GM19025 (cell line): ENCODE data around the gene NEDD9.
A peak's percentile ranks its signal among the peaks of the same experiment; 100 is the strongest.

ENCODE experiments used
- ATAC-seq: cut with Tn5 transposase; IDR thresholded peaks from one replicate; pipeline ENCODE4 v1.9.1; 2021; ENCODE audit warnings: mild to moderate bottlenecking, low read depth, moderate library complexity; ENCODE audit not compliant: unreplicated experiment

The NEDD9 gene

GRCh38 chr6:11236915-11237314, 4.4 kb upstream of the NEDD9 start:
- ATAC-seq = no peak

- peak; percentile 24 for ATAC-seq
Measured at GRCh38 chr6:11236076-11236750, 3.7 kb upstream of the NEDD9 start.

GRCh38 chr6:11235062-11235461, 2.6 kb upstream of the NEDD9 start:
- no peak for ATAC-seq

DNA sequence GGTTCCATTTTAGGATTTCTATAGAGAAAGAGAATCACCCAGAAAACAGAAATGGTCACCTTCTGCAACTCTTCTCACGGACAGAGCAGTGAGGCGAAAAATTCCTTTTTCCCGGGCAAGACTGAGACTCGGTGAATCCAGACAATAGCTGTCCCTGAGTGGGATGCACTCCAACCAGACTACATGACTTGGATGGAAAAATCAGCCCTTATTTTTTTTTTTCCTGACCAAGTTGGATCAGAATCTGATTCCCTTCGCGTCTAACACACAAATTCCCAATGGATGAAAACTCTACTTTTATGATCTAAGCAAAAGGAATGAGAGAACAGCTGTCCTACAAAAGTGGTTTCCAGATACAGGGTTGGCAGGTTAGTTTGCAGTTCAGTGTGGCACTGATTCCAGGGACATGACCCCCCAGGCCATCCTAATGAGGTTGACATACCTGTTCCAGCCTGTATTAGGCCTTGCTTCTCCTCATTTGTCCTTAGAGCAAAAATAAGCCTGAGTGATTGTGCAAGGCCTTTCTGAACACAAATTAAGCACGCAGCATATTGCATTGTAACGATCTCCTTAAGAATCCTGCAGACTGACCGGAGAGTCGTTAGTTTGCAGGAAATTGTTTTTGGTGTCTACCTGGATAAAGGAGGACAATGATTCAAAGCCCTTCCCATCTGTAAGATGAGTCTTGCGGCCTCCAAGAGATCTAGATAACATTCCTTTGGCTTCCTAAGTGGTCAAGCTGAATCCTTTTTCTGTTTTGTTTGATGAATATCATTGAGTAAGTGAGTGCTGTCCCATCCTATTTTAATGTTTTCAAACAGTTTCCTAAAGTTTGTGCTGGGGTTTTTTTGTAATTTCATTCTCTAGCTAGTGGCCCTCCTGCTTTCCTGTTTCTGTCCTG, 1.5 kb upstream of the NEDD9 start:
- no peak for ATAC-seq

GRCh38 chr6:11232770-11233626, 530 bp upstream of the NEDD9 start:
- no peak for ATAC-seq

- no peak for ATAC-seq
Measured at GRCh38 chr6:11231564-11232192, 790 bp downstream of the NEDD9 start.

- ATAC-seq = no peak
Measured at GRCh38 chr6:11231108-11231463, 1.4 kb downstream of the NEDD9 start.

DNA sequence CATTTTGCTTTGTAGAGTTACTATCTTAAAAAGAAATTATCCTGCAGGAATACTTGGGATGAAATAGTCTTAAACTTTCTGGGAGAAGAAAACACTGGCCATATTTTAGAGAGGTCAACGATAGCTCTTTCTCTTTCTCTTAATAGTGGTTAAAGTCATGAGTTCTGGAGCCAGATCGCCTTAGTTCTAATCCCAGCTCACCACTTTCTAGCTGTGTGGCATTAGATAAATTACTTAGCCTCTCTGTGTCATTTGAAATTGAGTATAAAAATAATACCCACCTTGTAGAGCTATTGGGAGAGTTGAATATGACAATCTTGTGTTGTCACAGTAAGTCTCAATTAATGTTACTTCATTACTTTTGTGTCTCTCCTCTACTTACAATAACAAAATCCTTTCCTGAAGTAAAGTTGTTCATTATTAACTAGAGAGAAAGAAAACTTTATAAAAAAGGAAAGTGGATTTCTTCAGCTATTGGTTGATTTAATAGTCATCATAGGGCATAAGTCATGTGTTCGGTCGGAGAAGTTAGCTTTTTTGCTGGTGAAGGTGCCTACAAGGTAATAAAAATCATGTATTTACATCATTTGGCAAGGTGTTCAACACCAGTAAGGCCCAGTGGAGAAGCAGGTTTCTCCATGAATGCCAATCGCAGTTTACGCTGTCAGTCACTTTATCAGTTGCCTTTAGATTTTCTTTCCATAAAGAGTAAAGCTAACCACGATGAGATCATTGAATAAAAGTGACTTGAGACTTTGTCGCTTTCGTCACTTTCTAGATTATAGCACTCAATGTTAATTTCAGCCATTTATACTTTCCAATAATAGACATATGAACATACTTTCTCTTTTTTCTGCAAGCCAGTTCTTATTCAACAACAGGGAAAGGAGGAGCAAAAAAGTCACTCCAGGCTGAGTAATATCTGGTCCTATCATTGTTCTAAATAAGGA, 2.0 kb downstream of the NEDD9 start:
- ATAC-seq = no peak

- no peak for ATAC-seq
Measured at GRCh38 chr6:11229655-11230046, 2.8 kb downstream of the NEDD9 start.

DNA sequence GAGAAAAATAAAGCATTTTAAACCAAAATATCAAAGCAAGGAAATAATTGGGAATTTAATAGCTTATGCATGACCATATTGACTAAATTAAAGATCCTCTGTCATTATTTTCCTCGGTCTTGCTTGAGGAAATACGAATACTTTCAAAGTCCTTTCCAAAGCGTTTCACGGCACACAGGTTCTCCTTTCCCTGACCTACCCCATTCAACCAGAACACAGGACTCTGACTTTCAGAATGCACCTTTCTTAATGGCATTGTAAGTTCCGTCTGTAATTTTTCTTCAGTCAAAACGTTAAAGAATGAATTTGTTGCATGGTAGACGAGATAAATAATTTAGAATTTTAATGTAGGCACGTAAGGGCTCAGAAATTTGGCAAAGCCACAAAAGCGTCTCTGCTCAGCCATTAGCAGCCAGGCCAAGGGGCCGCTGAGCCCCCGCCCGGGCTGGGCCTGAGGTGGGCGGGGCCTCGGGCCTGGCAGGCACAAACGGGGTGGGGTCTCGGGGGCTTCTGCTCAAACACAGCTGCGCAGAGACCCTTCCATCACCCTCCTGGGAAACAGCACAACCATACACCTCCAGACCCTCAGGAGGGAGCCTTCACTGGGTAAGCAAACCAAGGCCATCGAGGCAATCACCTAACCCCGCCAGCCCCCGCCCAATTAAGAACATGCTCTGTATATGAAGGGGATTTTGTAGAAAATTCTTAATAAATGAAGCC, 3.4 kb downstream of the NEDD9 start:
- ATAC-seq = no peak

DNA sequence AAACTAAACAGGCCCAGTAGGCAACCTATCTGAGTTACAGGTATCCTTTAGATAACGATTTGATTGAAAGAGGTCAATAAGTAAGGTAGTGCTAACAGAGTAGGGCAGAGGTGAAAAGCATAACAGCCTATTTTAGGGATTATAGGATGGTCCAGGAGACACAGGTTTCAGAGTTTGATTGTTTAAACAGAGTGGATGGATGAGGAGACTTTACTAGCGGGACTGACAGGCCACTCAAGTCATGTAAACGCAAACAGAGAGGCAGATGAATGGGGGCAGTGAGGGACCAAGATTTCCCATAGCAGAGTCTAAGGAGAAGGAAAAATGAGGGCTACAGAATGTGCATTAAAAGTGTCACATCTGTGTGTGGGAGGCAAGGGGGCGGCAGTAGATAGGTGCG, 4.8 kb downstream of the NEDD9 start:
- ATAC-seq = no peak

DNA sequence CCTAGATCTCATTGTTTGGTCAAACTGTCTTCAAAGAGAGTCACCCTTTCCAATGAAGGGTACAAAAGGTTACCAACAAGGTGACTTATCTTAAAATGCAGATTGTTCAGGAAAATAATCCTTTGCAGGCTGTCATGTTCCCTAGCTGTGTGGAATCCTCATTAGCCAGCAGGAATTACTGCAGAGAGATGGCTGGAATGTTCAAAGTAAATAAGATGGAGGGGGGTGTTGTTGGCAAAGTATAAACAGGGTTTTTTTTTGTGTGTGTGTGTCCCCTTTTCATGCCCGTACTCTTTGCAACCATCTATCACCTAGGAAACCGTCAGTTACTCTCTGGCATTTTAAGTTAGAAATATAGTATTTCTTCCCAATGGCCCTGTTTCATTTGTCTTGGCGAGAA, 6.5 kb downstream of the NEDD9 start:
- no peak for ATAC-seq

DNA sequence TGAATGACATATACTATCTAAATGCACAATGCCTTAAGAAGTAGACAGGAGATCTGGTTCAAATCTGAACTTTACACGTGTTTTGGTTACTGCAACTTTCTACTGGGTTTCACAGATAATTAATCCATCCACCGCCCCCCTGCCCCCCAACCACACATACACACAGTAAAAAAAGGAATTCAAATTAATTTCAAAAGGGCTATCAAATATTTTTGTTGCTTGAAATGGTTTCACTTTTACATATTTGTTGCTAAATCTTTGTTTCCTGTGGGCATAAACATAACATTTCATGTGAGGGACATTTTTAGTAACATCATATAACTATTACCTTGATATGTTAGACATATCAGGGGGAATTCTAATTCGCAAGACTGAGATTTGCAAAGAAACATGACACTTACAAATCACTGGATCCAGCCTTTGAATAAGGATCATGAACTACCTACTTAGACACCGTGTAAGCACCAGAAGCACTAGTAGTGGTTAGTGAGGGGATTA, 7.5 kb downstream of the NEDD9 start:
- no peak for ATAC-seq

- ATAC-seq = peak; percentile 79
Measured at GRCh38 chr6:11224252-11224965, 8.1 kb downstream of the NEDD9 start.

GRCh38 chr6:11223286-11223864, 9.1 kb downstream of the NEDD9 start:
- ATAC-seq = no peak

- no peak for ATAC-seq
Measured at GRCh38 chr6:11222385-11223277, 9.8 kb downstream of the NEDD9 start.
